Endothelial cell of hepatic sinusoid (primary cell): ENCODE data around the gene MT1G.

ENCODE experiments used
- in situ Hi-C: cut with HindIII; loops from 2 replicates; pipeline ENCODE4 v1.10.0; 2017; ENCODE audit warnings: low sequenced_read_pairs

The MT1G gene

DNA sequence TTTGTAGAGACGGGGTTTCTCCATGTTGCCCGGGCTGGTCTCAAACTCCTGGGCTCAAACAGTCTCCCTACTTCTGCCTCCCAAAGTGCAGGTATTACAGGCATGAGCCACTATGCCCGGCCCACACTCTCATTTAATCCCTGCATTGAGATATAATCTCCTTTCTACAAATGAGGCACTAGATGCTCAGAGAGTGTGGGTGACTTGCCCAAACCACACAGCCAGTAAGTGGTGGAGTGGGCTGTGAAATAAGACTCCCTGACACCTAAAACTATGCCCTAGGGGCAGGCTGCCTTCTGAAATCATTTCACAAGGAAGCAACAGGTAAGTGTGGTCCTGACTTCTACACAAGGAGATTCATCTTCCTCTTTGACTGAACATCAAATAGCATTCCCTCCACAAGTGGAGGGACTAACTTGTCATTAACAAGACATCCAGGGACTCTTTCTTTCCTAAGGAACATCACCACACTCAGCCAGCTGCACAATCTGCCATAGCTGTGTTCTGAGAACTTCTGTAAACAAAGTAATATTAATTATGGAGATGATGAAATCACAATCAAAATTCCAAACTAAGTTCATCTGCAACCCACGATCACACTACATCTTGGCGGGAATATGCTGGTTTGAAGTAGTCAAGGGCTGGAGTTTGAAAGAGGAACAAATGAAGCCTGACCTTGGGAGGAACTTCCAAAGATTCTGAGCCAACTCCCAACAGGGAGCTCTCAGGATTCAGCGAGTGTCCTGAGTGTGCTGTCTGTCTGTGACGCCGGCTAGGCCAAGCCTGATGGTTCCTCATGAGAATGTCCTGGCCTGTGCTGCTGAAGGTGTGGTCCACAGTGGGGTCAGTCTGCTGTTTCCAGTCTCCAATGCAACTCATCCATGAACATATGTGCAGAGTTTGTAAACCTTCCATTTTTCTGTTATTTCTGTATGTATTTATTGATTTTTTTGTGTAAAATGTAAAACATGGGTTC is 2.3 kb downstream of the MT1G start:
- in situ Hi-C loops: loop anchor here (5.0 kb wide), 1 partner anchor 52 kb away; no protein-coding TSS in a partner anchor

DNA sequence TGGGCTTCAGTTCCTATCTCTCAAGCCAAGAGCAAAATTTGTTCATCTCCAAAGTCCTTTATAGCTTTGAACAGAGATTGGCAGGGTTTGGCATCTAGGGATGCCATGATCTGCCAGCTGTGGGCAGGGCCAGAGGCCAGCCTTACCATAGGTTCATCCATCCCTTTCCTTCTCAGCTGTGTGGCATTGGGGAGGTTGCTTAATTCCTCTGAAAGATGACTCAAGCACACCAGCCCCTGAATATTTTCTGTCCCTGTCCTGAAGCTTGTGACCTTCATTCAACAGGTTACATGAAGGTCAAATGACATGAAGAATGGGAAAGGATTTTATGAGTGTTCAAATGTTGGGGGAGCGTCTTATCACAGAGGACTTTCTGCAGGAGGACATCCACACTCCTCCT is 3.4 kb downstream of the MT1G start:
- in situ Hi-C loops: no loop called here

- in situ Hi-C loops: no loop called here
Measured at GRCh38 chr16:56662357-56663354, 5.2 kb downstream of the MT1G start.

GRCh38 chr16:56658327-56658875 is 9.5 kb downstream of the MT1G start:
- in situ Hi-C loops: no loop called here

DNA sequence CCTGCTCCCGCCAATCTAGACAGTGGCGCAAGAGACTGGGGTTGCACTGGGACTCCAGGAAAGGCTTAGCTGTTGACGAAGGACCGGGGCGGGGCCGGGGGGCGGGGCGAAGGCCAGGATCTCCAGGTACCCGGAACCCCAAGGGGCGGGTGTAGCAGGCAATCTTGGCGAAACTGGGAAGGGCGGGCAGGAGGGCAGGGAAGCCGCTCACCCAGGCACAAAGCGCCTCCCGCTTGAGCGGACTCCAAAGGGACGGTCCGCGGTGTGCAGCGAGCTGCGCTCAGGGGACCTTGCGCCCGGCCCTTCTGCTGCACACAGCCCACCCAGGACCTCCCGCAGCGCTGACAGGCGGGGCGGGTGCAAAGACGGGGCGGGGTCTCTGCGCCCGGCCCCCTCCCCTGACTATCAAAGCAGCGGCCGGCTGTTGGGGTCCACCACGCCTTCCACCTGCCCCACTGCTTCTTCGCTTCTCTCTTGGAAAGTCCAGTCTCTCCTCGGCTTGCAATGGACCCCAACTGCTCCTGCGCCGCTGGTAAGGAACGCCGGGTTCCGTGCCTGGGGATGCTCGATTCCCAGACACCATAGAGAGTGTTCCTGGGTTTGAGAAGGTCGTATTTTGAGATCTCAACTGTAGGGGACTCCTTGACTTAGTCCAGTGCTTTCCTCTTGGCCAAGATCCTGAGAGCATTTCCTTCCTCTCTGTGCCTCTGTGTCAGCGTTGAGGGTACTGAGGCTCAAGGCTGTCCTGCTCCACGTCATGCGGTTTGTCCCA is 10.1 kb downstream of the MT1G start, which contains the start of gene MT1F:
TSS of gene MT1F (plus strand) at position 405 of the 772 bp plus-strand sequence. CDS start at position 505, 100 bp downstream.
- in situ Hi-C loops: no loop called here

DNA sequence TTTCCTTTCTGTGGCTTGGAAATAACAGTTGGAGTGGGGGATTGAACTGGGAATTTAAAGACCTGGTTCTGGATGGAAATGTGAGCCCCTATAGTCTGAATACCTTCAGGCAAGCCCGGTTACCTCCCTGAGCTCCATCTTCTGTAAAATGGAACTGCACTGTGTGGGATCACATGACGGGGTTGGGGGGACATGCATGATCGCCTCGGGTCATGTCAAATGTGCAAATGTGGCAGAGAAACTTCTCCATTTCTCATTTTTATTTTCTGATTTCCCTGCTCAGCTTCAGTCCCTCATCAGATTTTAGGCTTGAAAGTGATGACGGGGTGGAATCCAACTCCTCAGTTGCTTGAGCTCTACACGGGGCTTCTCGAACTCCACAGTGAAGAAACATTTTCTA is 14.6 kb downstream of the MT1G start:
- in situ Hi-C loops: loop anchor here (5.0 kb wide), 1 partner anchor 86 kb away; the partner anchor contains the start of gene MT4

GRCh38 chr16:56652600-56652999 is 15.3 kb downstream of the MT1G start:
- in situ Hi-C loops: loop anchor here (5.0 kb wide), 1 partner anchor 85 kb away; the partner anchor contains the start of gene MT4

DNA sequence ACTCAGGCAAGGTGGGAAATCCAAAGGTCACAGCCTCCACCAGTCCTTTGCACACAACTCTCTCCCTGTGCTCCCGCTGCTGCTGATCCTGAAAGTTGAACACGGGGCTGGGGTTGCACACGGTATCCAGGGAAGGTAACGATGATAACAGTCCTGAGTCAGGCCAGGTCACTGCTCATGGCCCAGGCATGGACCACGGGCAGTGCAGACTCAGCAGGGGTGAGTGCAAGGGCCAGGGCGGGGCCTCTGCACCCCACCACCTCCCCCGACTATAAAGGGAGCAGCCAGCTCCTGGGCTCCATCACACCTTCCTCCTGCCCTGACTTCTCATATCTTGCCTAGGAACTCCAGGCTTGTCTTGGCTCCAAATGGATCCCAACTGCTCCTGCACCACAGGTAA is 16.3 kb downstream of the MT1G start, which contains the start of gene MT1B:
TSS of gene MT1B (plus strand) at position 301 of the 400 bp plus-strand sequence. CDS start at position 369, 68 bp downstream.
- in situ Hi-C loops: loop anchor here (5.0 kb wide), 1 partner anchor 84 kb away; the partner anchor contains the start of gene MT4

GRCh38 chr16:56649820-56650219 is 18.0 kb downstream of the MT1G start:
- in situ Hi-C loops: loop anchor here (5.0 kb wide), 1 partner anchor 83 kb away; the partner anchor contains the start of gene MT4

- in situ Hi-C loops: no loop called here
Measured at GRCh38 chr16:56649271-56649670, 18.6 kb downstream of the MT1G start.

GRCh38 chr16:56647641-56648431 is 20.0 kb downstream of the MT1G start:
- in situ Hi-C loops: no loop called here

- in situ Hi-C loops: no loop called here
Measured at GRCh38 chr16:56645838-56646237, 22.0 kb downstream of the MT1G start.

- in situ Hi-C loops: no loop called here
Measured at GRCh38 chr16:56645311-56645710, 22.6 kb downstream of the MT1G start.

DNA sequence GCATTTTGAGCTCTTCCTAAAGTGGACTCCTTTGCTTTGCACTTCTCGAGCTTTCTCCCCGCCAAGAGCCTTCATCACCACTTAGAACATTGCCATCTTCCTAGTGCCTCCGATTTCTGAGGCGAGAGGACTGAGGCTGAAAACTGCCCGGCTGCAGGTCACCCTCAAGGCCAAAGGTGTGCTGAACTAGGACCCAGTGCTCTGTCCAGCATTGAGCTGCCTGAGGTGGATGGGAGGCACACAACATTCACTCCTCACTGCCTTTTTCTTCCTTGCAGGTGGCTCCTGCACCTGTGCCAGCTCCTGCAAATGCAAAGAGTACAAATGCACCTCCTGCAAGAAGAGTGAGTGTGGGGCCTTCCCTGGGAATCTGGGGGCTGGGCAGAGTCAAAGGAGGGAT is 24.0 kb downstream of the MT1G start:
- in situ Hi-C loops: no loop called here

- in situ Hi-C loops: no loop called here
Measured at GRCh38 chr16:56643080-56643778, 24.6 kb downstream of the MT1G start.

DNA sequence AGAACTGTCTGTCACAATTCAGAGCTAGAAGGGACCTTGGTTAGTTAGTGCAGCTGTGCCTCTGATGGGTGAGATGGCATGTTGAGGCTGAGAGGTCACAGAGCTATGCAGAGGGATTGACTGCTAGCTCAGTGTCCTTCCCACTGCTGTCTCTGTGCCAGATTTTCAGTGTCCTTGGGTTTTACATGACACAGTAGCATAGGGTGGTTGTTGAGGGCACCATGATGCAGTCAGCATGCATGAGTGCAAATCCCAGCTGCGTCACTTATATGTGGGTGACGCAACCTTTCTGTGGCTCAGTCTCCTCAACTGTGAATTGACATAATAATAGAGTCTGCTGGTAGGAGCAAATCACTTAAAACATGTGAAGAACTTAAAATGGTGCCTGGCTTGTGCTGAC is 26.7 kb downstream of the MT1G start:
- in situ Hi-C loops: no loop called here

DNA sequence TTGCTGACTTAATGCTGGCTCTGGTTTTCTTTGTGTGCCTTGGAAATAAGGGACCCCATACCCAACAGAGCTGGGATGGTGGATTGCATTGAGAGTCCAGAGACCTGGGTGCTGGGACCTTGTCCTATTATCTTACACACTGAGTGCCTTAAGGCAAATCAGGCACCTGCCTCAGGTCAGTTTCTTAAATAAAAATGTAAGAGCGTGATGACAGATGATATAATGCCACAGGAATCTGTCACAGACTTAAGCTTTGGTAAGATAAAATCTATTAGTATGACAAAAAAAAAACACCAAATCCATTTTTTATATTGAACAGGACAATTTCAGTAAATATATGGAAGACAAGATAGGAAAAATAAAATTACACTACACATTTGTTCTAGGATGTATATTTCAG is 27.8 kb downstream of the MT1G start:
- in situ Hi-C loops: no loop called here

GRCh38 chr16:56639045-56639444 is 28.8 kb downstream of the MT1G start:
- in situ Hi-C loops: no loop called here
